HepG2 (cell line): ENCODE data around the gene FAF1. TPM values are rescaled to one million over a fixed set of nuclear protein-coding genes. Genes with fewer than 3 reads are reported as not detected.

Experiments used
- ATAC-seq: fragments of 200-7000 bp; cut with Tn5 transposase; 3 replicates; pipeline ENCODE4 v1.9.1; 2020; ENCODE audit warnings: mild to moderate bottlenecking, moderate library complexity
- BruUV-seq: library from RNA; stranded (reverse); fragments of 400-500 nt; replicated peaks from 2 replicates; lab custom pipeline; 2021; lab: Mats Ljungman, UMichigan
- CTCF ChIA-PET: fragments of 300-600 bp; formaldehyde crosslinking; extraction: SDS; loops from one replicate; lab custom pipeline; 2021; ENCODE audit warnings: low total read pairs, inconsistent platforms, low intra/inter-chr PET ratio; lab: Yijun Ruan, JAX
- POLR2A ChIA-PET: fragments of 350-600 bp; sonication (Branson Sonifier 250); formaldehyde crosslinking; loops from one replicate; lab custom pipeline; 2020; ENCODE audit warnings: antibody characterized with exemption, inconsistent platforms; lab: Yijun Ruan, JAX
- DNase-seq: peaks from one replicate; pipeline ENCODE4 v3.0.0-alpha.2; 2015; ENCODE audit warnings: low spot score
- FAIRE-seq: peaks from 3 replicates; lab custom pipeline; 2011; peaks lifted over from hg19 to GRCh38; lab: Jason Lieb, UNC
- H2AFZ ChIP-seq: one replicate; pipeline ENCODE4 v1.6.1; 2011; ENCODE audit warnings: low read length, inconsistent platforms
- H3K27ac ChIP-seq: fragments of 300-600 bp; 3 replicates; pipeline ENCODE4 v1.8.0; 2011; ENCODE audit warnings: mixed run types, mild to moderate bottlenecking, mixed read lengths, low read length, inconsistent platforms; ENCODE audit not compliant: insufficient read depth; ENCODE audit errors: extremely low read length
- H3K27me3 ChIP-seq, 2 experiments: fragments of 200-600 bp in 1 of 2; 2 replicates in 1 of 2; 3 replicates in 1 of 2; pipeline versions ENCODE4 v1.6.0 to v1.8.0; 2011; ENCODE audit warnings: low read length in 2 of 2, mild to moderate bottlenecking in 2 of 2, moderate library complexity in 2 of 2, inconsistent platforms in 1 of 2; ENCODE audit not compliant: insufficient read depth in 2 of 2, control insufficient read depth in 1 of 2
- H3K36me3 ChIP-seq, 2 experiments: fragments of 200-600 bp in 1 of 2; replicated peaks in 1 of 2; 2 replicates in 1 of 2; 3 replicates in 1 of 2; pipeline versions ENCODE4 v1.5.1 to v1.8.0; 2011; ENCODE audit warnings: low read length in 2 of 2, inconsistent platforms in 1 of 2; ENCODE audit not compliant: insufficient read depth in 2 of 2, control insufficient read depth in 1 of 2
- H3K4me1 ChIP-seq: 2 replicates; pipeline ENCODE4 v1.5.1; 2012; ENCODE audit warnings: low read length, inconsistent platforms; ENCODE audit not compliant: insufficient read depth
- H3K4me2 ChIP-seq: 2 replicates; pipeline ENCODE4 v1.6.0; 2011; ENCODE audit warnings: low read depth, low read length, inconsistent platforms
- H3K4me3 ChIP-seq, 3 experiments: fragments of 200-600 bp in 1 of 3; sonication (generic), shearing (Covaris generic) in 1 of 3; replicated peaks in 1 of 3; 2 replicates each; pipeline ENCODE4 v1.5.1; 2011 to 2016; ENCODE audit warnings: low read length in 3 of 3, inconsistent platforms in 2 of 3, low read depth in 2 of 3, mild to moderate bottlenecking in 2 of 3, control low read depth in 1 of 3, mixed read lengths in 1 of 3; ENCODE audit not compliant: insufficient read depth in 1 of 3
- H3K79me2 ChIP-seq: one replicate; pipeline ENCODE4 v1.6.1; 2011; ENCODE audit warnings: low read length, inconsistent platforms; ENCODE audit not compliant: insufficient read depth
- H3K9ac ChIP-seq: 2 replicates; pipeline ENCODE4 v1.6.0; 2011; ENCODE audit warnings: mild to moderate bottlenecking, low read depth, low read length, inconsistent platforms; ENCODE audit not compliant: insufficient read depth
- H3K9me3 ChIP-seq: 2 replicates; pipeline ENCODE4 v1.5.1; 2012; ENCODE audit warnings: mild to moderate bottlenecking, low read length
- H4K20me1 ChIP-seq: 2 replicates; pipeline ENCODE4 v1.6.0; 2011; ENCODE audit warnings: inconsistent platforms, mild to moderate bottlenecking, low read length, moderate library complexity; ENCODE audit not compliant: insufficient read depth
- BATF2 ChIP-seq: sonication (generic); formaldehyde crosslinking; IDR thresholded peaks from 2 replicates; pipeline ENCODE4 v1.8.0; 2022; ENCODE audit warnings: mild to moderate bottlenecking, missing genetic modification reagents, moderate library complexity
- DMTF1 ChIP-seq: sonication (generic); formaldehyde crosslinking; IDR thresholded peaks from 2 replicates; pipeline ENCODE4 v1.4.0; 2020; ENCODE audit warnings: mild to moderate bottlenecking, missing genetic modification reagents
- FOXM1 ChIP-seq: sonication (generic); formaldehyde crosslinking; IDR thresholded peaks from 2 replicates; pipeline ENCODE4 v1.5.0; 2020; ENCODE audit warnings: missing genetic modification reagents
- MTA3 ChIP-seq: sonication (generic); formaldehyde crosslinking; IDR thresholded peaks from 2 replicates; pipeline ENCODE4 v1.4.0; 2020; ENCODE audit warnings: missing genetic modification reagents
- POGK ChIP-seq: sonication (generic); formaldehyde crosslinking; conservative IDR thresholded peaks from 2 replicates; pipeline ENCODE4 v1.8.0; 2022; ENCODE audit warnings: mild to moderate bottlenecking, moderate library complexity, missing genetic modification reagents
- TAF1 ChIP-seq: sonication (generic); formaldehyde crosslinking; IDR thresholded peaks from 2 replicates; pipeline ENCODE4 v1.4.0; 2020; ENCODE audit warnings: missing genetic modification reagents
- ZFP1 ChIP-seq: IDR thresholded peaks from 2 replicates; pipeline ENCODE4 v1.6.1; 2016
- ZHX2 ChIP-seq, 2 experiments: sonication (generic) in 1 of 2; formaldehyde crosslinking in 1 of 2; IDR thresholded peaks; 2 replicates each; pipeline versions ENCODE4 v1.6.1 to v1.9.0; 2014 to 2022; ENCODE audit warnings: antibody characterized with exemption in 1 of 2, borderline replicate concordance in 1 of 2, inconsistent platforms in 1 of 2, low read depth in 1 of 2, missing genetic modification reagents in 1 of 2
- ZIK1 ChIP-seq: sonication (generic); formaldehyde crosslinking; IDR thresholded peaks from 2 replicates; pipeline ENCODE4 v1.5.0; 2020; ENCODE audit warnings: mild to moderate bottlenecking, low read depth, missing genetic modification reagents, borderline replicate concordance
- ZMAT3 ChIP-seq: sonication (generic); formaldehyde crosslinking; conservative IDR thresholded peaks from 2 replicates; pipeline ENCODE4 v1.7.0; 2021; ENCODE audit warnings: missing genetic modification reagents
- ZMYM4 ChIP-seq: sonication (generic); formaldehyde crosslinking; IDR thresholded peaks from 2 replicates; pipeline ENCODE4 v1.8.1; 2023; ENCODE audit warnings: mild to moderate bottlenecking, missing genetic modification reagents
- ZNF547 ChIP-seq: sonication (generic); formaldehyde crosslinking; IDR thresholded peaks from 2 replicates; pipeline ENCODE4 v1.5.1; 2020; ENCODE audit warnings: mild to moderate bottlenecking, missing genetic modification reagents
- WGBS: methylation state at CpG from one replicate; pipeline ENCODE4 v1.1.6; 2017; ENCODE audit warnings: low lambda C conversion rate; 5-methylcytosine and 5-hydroxymethylcytosine counted together
- in situ Hi-C: cut with HindIII; loops from 2 replicates; pipeline ENCODE4 v1.10.0; 2017; ENCODE audit warnings: low pct_unique_long_range_greater_than_20kb; ENCODE audit not compliant: extremely low pct_ligation_motif_present
- intact Hi-C: fragments of 100-400 bp; cut with micrococcal nuclease; formaldehyde crosslinking; loops from one replicate; pipeline ENCODE4 v1.10.0; 2022; ENCODE audit not compliant: unreplicated experiment
- polyA plus RNA-seq, 8 experiments: library from polyadenylated mRNA; depleted of rRNA in 3 of 8; stranded (reverse) in 7 of 8; unstranded in 1 of 8; fragments of >200 nt; fragmentation: Illumina TruSeq in 4 of 8; extraction: Trizol in 4 of 8; gene quantifications; 2 replicates each; pipeline versions ENCODE4 v1.2.1 to v1.2.3, GENCODE V29; 2011 to 2016; ENCODE audit warnings: low read depth in 4 of 8, missing spikeins in 1 of 8, mixed read lengths in 1 of 8; ENCODE audit not compliant: insufficient read depth in 1 of 8
- total RNA-seq, 5 experiments: library from RNA; depleted of rRNA; stranded (reverse); fragments of >200 nt; fragmentation: Illumina TruSeq; extraction: Trizol; gene quantifications; 2 replicates each; pipeline ENCODE4 v1.2.3, GENCODE V29; 2016; ENCODE audit warnings: low read depth in 1 of 5

Gene FAF1
- total and polyA plus RNA-seq, 2 of the 13 experiments (the other 11 are each of a cell fraction or from before 2014, with no cell fraction given), result 19.4 to 63.3 TPM

- Histone ChIP-seq H3K4me3 (no peak overlapping the region), H3K36me3 (no peaks in the 10 kb centered on the region), H3K27me3 (peaks cover 18 to 76% of the 10 kb centered on the region in 2 experiments), H3K4me1 (peaks cover 11% of the 10 kb centered on the region), H2AFZ (no peak overlapping the region), H3K9ac (no peak overlapping the region), H3K9me3 (no peaks in the 10 kb centered on the region), H4K20me1 (no peaks in the 10 kb centered on the region), H3K79me2 (no peaks in the 10 kb centered on the region), H3K27ac (no peak overlapping the region), H3K4me2 (no peak overlapping the region)
- BruUV-seq, result no TSS peak
- intact Hi-C loops, result no loop called here
- WGBS, result 59% methylated on average over 26 of the region's 27 CpGs
- ATAC-seq, result no peak
- FAIRE-seq, result no peak
- in situ Hi-C loops, result no loop called here
- POLR2A ChIA-PET, result no interaction called here
- no peak for DNase-seq
- CTCF ChIA-PET, result no interaction called here
- no peak for TF ChIP-seq ZIK1 (CRISPR knock-in tag)
- no peak for TF ChIP-seq ZMAT3 (CRISPR knock-in tag)
- TF ChIP-seq FOXM1 (CRISPR knock-in tag), result no peak
- TF ChIP-seq TAF1 (CRISPR knock-in tag), result no peak
- TF ChIP-seq BATF2 (CRISPR knock-in tag), result no peak
- no peak for TF ChIP-seq ZMYM4 (CRISPR knock-in tag)
- no peak for TF ChIP-seq ZFP1 (CRISPR knock-in tag)
- no peak for TF ChIP-seq POGK (CRISPR knock-in tag)
- TF ChIP-seq MTA3 (CRISPR knock-in tag), result no peak
- no peak for TF ChIP-seq DMTF1 (CRISPR knock-in tag)
- no peak for TF ChIP-seq ZHX2 (IDR thresholded peaks at IDR 0.05; ENCODE audit: low read depth)
- TF ChIP-seq ZHX2 (CRISPR knock-in tag; IDR thresholded peaks at IDR 0.05; ENCODE audit: borderline replicate concordance), result no peak
- TF ChIP-seq ZNF547 (CRISPR knock-in tag), result no peak
Measured at GRCh38 chr1:50421768-50422674, 538.0 kb downstream of the FAF1 start.
